NCI-H2107 (cell line): ENCODE results near the gene ARHGDIB.

Experiments used
- DNase-seq: peaks from one replicate; lab custom pipeline; 2025; lab: John Stamatoyannopoulos, UW

ARHGDIB gene

DNA sequence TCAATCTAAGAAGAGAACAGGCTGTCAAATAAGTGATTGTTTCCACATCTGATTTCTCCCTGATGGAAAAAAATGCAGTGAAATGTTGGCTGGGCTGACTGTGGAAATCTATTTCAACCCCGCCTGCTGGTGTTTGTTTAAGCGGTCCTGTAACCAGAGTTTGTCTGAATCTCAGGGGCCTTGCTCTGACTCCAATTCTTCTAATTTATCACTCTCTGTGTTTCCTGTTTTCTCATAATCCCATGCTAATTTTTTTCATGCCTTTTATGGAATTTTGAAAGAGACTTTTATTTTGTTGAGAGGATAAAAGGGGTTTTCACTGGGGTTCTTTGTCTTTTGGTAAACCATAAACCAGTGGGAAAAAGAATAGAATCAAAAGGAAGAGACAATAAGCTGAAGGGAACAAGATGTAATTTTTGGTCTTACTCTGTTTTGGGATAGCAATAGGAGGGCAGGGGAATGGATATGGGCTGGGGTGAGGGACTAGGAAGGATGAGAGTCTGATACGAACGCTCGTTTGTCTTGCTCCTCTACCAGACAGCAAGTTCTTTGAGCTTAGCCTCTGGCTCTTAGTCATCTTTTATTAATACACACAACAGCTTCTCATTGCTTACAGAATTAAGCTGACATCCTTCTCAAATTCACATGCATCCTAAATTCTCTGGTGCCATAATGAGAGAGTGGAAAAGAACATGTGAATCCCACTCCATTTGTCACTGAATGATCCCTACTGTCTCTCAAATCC lies 67.7 kb downstream of the ARHGDIB start:
- no peak for DNase-seq

GRCh38 chr12:14892726-14893505 lies 68.5 kb downstream of the ARHGDIB start:
- DNase-seq, result no peak
